ENCODE measurements around the gene KCTD11.
"Not testable (repeated sequence)": the region's sequence is repeated elsewhere in the genome, so short reads cannot be mapped to it uniquely, and the experiment has no call there.

KCTD11 gene

GRCh38 chr17:7322520-7323194 lies 29.3 kb upstream of the KCTD11 start:
- no peak for DNase-seq (ENCODE audit: low read depth)

GRCh38 chr17:7323731-7324437 lies 28.1 kb upstream of the KCTD11 start:
- no peak for DNase-seq (ENCODE audit: low read depth)

- DNase-seq (ENCODE audit: low read depth) = no peak
Observed at GRCh38 chr17:7324438-7324779, 27.6 kb upstream of the KCTD11 start.

- DNase-seq (ENCODE audit: low read depth) = no peak
Observed at GRCh38 chr17:7325031-7325528, 26.9 kb upstream of the KCTD11 start.

- DNase-seq (ENCODE audit: low read depth) = no peak
Observed at GRCh38 chr17:7326186-7326585, 25.8 kb upstream of the KCTD11 start.

GRCh38 chr17:7327056-7327455 lies 24.9 kb upstream of the KCTD11 start:
- DNase-seq (ENCODE audit: low read depth) = no peak

GRCh38 chr17:7327501-7327900 lies 24.5 kb upstream of the KCTD11 start:
- no peak for DNase-seq (ENCODE audit: low read depth)

GRCh38 chr17:7328009-7328408 lies 24.0 kb upstream of the KCTD11 start:
- no peak for DNase-seq (ENCODE audit: low read depth)

- DNase-seq (ENCODE audit: low read depth) = no peak
Observed at GRCh38 chr17:7328840-7329373, 23.1 kb upstream of the KCTD11 start, which contains the start of gene NEURL4. TSS of gene NEURL4 (minus strand) at chr17:7329335. CDS start at chr17:7329312, 23 bp downstream.

- DNase-seq (ENCODE audit: low read depth) = peak; percentile 91
Observed at GRCh38 chr17:7329374-7329996, 22.5 kb upstream of the KCTD11 start.

- DNase-seq (ENCODE audit: low read depth) = no peak
Observed at GRCh38 chr17:7329997-7330637, 21.8 kb upstream of the KCTD11 start.

- no peak for DNase-seq (ENCODE audit: low read depth)
Observed at GRCh38 chr17:7330638-7331015, 21.3 kb upstream of the KCTD11 start.

- DNase-seq (ENCODE audit: low read depth) = no peak
Observed at GRCh38 chr17:7332111-7332510, 19.9 kb upstream of the KCTD11 start.

GRCh38 chr17:7332600-7333069 lies 19.3 kb upstream of the KCTD11 start:
- DNase-seq (ENCODE audit: low read depth) = not testable (repeated sequence)

GRCh38 chr17:7334938-7335538 lies 16.9 kb upstream of the KCTD11 start:
- no peak for DNase-seq (ENCODE audit: low read depth)

GRCh38 chr17:7335765-7336164 lies 16.2 kb upstream of the KCTD11 start:
- DNase-seq (ENCODE audit: low read depth) = not testable (repeated sequence)

- no peak for DNase-seq (ENCODE audit: low read depth)
Observed at GRCh38 chr17:7336240-7337175, 15.5 kb upstream of the KCTD11 start, which contains the start of gene ACAP1. TSS of gene ACAP1 (plus strand) at chr17:7336529. CDS start at chr17:7336735, 206 bp downstream.

GRCh38 chr17:7337600-7337999 lies 14.4 kb upstream of the KCTD11 start:
- DNase-seq (ENCODE audit: low read depth) = not testable (repeated sequence)

- DNase-seq (ENCODE audit: low read depth) = no peak
Observed at GRCh38 chr17:7340179-7340578, 11.8 kb upstream of the KCTD11 start.

GRCh38 chr17:7341842-7342241 lies 10.1 kb upstream of the KCTD11 start:
- DNase-seq (ENCODE audit: low read depth) = no peak

GRCh38 chr17:7343250-7343649 lies 8.7 kb upstream of the KCTD11 start:
- DNase-seq (ENCODE audit: low read depth) = no peak

Measured in non-pigmented ciliary epithelial cell (primary cell).